Activated naive CD8-positive, alpha-beta T cell (primary cell): ENCODE data around the gene EEF1A2.

Experiments
- H3K27ac Mint-ChIP-seq: one replicate; pipeline ENCODE4 v1.8.0; 2021; ENCODE audit warnings: mixed read lengths
- H3K27me3 Mint-ChIP-seq: one replicate; pipeline ENCODE4 v1.8.0; 2021; ENCODE audit warnings: mixed read lengths
- H3K36me3 Mint-ChIP-seq: one replicate; pipeline ENCODE4 v1.8.0; 2021; ENCODE audit warnings: mixed read lengths
- H3K4me1 Mint-ChIP-seq: one replicate; pipeline ENCODE4 v1.8.0; 2021; ENCODE audit warnings: low read depth, mixed read lengths
- H3K4me3 Mint-ChIP-seq: one replicate; pipeline ENCODE4 v1.8.0; 2021; ENCODE audit warnings: mild to moderate bottlenecking, mixed read lengths
- H3K9me3 Mint-ChIP-seq: one replicate; pipeline ENCODE4 v1.8.0; 2021; ENCODE audit warnings: low read depth, mixed read lengths

EEF1A2 gene

GRCh38 chr20:63493563-63494020 lies 5.3 kb downstream of the EEF1A2 start:
- Mint-ChIP-seq H3K27me3 (peaks cover 3% of the 10 kb centered on the region), H3K4me1 (peaks cover 2% of the 10 kb centered on the region)

GRCh38 chr20:63492982-63493381 lies 5.9 kb downstream of the EEF1A2 start:
- Mint-ChIP-seq H3K9me3 (no peaks in the 10 kb centered on the region), H3K27me3 (peaks cover 3% of the 10 kb centered on the region), H3K4me3 (no peak overlapping the region), H3K36me3 (no peaks in the 10 kb centered on the region), H3K27ac (no peak overlapping the region), H3K4me1 (peaks cover 2% of the 10 kb centered on the region)

More at GRCh38 chr20:63493563-63494020, 5.3 kb downstream of the EEF1A2 start:
- no peak overlapping the region for H3K4me3 Mint-ChIP-seq
- no peaks in the 10 kb centered on the region for H3K36me3 Mint-ChIP-seq
- H3K9me3 Mint-ChIP-seq = no peaks in the 10 kb centered on the region
- H3K27ac Mint-ChIP-seq = no peak overlapping the region

- peaks cover 2% of the 10 kb centered on the region for H3K4me1 Mint-ChIP-seq
- H3K4me3 Mint-ChIP-seq = no peak overlapping the region
- no peaks in the 10 kb centered on the region for H3K36me3 Mint-ChIP-seq
- no peak overlapping the region for H3K27ac Mint-ChIP-seq
- H3K27me3 Mint-ChIP-seq = peaks cover 2% of the 10 kb centered on the region
- no peaks in the 10 kb centered on the region for H3K9me3 Mint-ChIP-seq
These were observed 6.4 kb downstream of the EEF1A2 start for GRCh38 chr20:63492518-63492917.

GRCh38 chr20:63491635-63492230 lies 7.2 kb downstream of the EEF1A2 start:
- Mint-ChIP-seq H3K27me3 (peaks cover 1% of the 10 kb centered on the region), H3K4me1 (peaks cover 2% of the 10 kb centered on the region), H3K4me3 (no peak overlapping the region), H3K27ac (no peak overlapping the region), H3K36me3 (no peaks in the 10 kb centered on the region), H3K9me3 (no peaks in the 10 kb centered on the region)

GRCh38 chr20:63491078-63491477 lies 7.8 kb downstream of the EEF1A2 start:
- no peaks in the 10 kb centered on the region for H3K36me3 Mint-ChIP-seq
- H3K27me3 Mint-ChIP-seq = peaks cover 3% of the 10 kb centered on the region
- no peaks in the 10 kb centered on the region for H3K4me1 Mint-ChIP-seq
- no peaks in the 10 kb centered on the region for H3K9me3 Mint-ChIP-seq
- no peak overlapping the region for H3K4me3 Mint-ChIP-seq
- no peak overlapping the region for H3K27ac Mint-ChIP-seq

GRCh38 chr20:63490416-63490815 lies 8.5 kb downstream of the EEF1A2 start:
- peaks cover 4% of the 10 kb centered on the region for H3K27me3 Mint-ChIP-seq
- H3K4me1 Mint-ChIP-seq = no peaks in the 10 kb centered on the region
- H3K9me3 Mint-ChIP-seq = no peaks in the 10 kb centered on the region
- H3K4me3 Mint-ChIP-seq = no peak overlapping the region
- no peaks in the 10 kb centered on the region for H3K36me3 Mint-ChIP-seq
- no peak overlapping the region for H3K27ac Mint-ChIP-seq

GRCh38 chr20:63488315-63489251 lies 10.3 kb downstream of the EEF1A2 start:
- H3K36me3 Mint-ChIP-seq = no peaks in the 10 kb centered on the region
- no peak overlapping the region for H3K4me3 Mint-ChIP-seq
- peaks cover 8% of the 10 kb centered on the region for H3K27me3 Mint-ChIP-seq
- no peaks in the 10 kb centered on the region for H3K9me3 Mint-ChIP-seq
- H3K27ac Mint-ChIP-seq = no peak overlapping the region
- H3K4me1 Mint-ChIP-seq = no peaks in the 10 kb centered on the region

- Mint-ChIP-seq H3K27ac (no peak overlapping the region), H3K27me3 (peaks cover 8% of the 10 kb centered on the region), H3K9me3 (no peaks in the 10 kb centered on the region), H3K4me3 (no peak overlapping the region), H3K36me3 (no peaks in the 10 kb centered on the region), H3K4me1 (no peaks in the 10 kb centered on the region)
These were observed 11.1 kb downstream of the EEF1A2 start for GRCh38 chr20:63487781-63488241.

- Mint-ChIP-seq H3K4me1 (no peaks in the 10 kb centered on the region), H3K27ac (no peak overlapping the region), H3K36me3 (no peaks in the 10 kb centered on the region), H3K9me3 (no peaks in the 10 kb centered on the region), H3K4me3 (no peak overlapping the region), H3K27me3 (peaks cover 6% of the 10 kb centered on the region)
These were observed 11.6 kb downstream of the EEF1A2 start for GRCh38 chr20:63487116-63487764.

- Mint-ChIP-seq H3K4me1 (no peaks in the 10 kb centered on the region), H3K27ac (no peak overlapping the region), H3K27me3 (peaks cover 6% of the 10 kb centered on the region), H3K36me3 (no peaks in the 10 kb centered on the region), H3K4me3 (no peak overlapping the region), H3K9me3 (no peaks in the 10 kb centered on the region)
These were observed 12.5 kb downstream of the EEF1A2 start for GRCh38 chr20:63486300-63486855.

- no peak overlapping the region for H3K4me3 Mint-ChIP-seq
- H3K27me3 Mint-ChIP-seq = peaks cover 9% of the 10 kb centered on the region
- no peaks in the 10 kb centered on the region for H3K4me1 Mint-ChIP-seq
- H3K36me3 Mint-ChIP-seq = no peaks in the 10 kb centered on the region
- no peak overlapping the region for H3K27ac Mint-ChIP-seq
- no peaks in the 10 kb centered on the region for H3K9me3 Mint-ChIP-seq
These were observed 14.1 kb downstream of the EEF1A2 start for GRCh38 chr20:63484651-63485403.

- no peaks in the 10 kb centered on the region for H3K4me1 Mint-ChIP-seq
- peaks cover 12% of the 10 kb centered on the region for H3K27me3 Mint-ChIP-seq
- H3K36me3 Mint-ChIP-seq = no peaks in the 10 kb centered on the region
- H3K27ac Mint-ChIP-seq = no peak overlapping the region
- H3K9me3 Mint-ChIP-seq = no peaks in the 10 kb centered on the region
- no peak overlapping the region for H3K4me3 Mint-ChIP-seq
These were observed 14.6 kb downstream of the EEF1A2 start for GRCh38 chr20:63484236-63484635.

- Mint-ChIP-seq H3K36me3 (no peaks in the 10 kb centered on the region), H3K27ac (no peak overlapping the region), H3K4me3 (no peak overlapping the region), H3K27me3 (peaks cover 12% of the 10 kb centered on the region), H3K4me1 (no peaks in the 10 kb centered on the region), H3K9me3 (no peaks in the 10 kb centered on the region)
These were observed 15.0 kb downstream of the EEF1A2 start for GRCh38 chr20:63483834-63484233.

GRCh38 chr20:63482021-63482587 lies 16.8 kb downstream of the EEF1A2 start:
- Mint-ChIP-seq H3K9me3 (no peaks in the 10 kb centered on the region), H3K36me3 (no peaks in the 10 kb centered on the region), H3K27ac (no peak overlapping the region), H3K4me1 (no peaks in the 10 kb centered on the region), H3K4me3 (no peak overlapping the region), H3K27me3 (peaks cover 15% of the 10 kb centered on the region)
